GM23338 (cell line): Measurements from ENCODE around the gene ZNF223. TPM values are rescaled to one million over a fixed set of nuclear protein-coding genes. Genes with fewer than 3 reads are reported as not detected.

Experiments used
- ATAC-seq: fragments of 200-7000 bp; cut with Tn5 transposase; 3 replicates; pipeline ENCODE4 v1.9.1; 2020
- DNase-seq: peaks from one replicate; pipeline ENCODE4 v3.0.0-alpha.2; 2015; ENCODE audit warnings: low spot score
- H2AFZ ChIP-seq: fragments of 200-600 bp; sonication (generic); 2 replicates; pipeline ENCODE4 v1.8.0; 2016; ENCODE audit warnings: antibody characterized with exemption, mild to moderate bottlenecking, moderate library complexity
- H3F3A ChIP-seq: fragments of 200-600 bp; sonication (generic); replicated peaks from 2 replicates; pipeline ENCODE4 v1.8.0; 2017; ENCODE audit warnings: antibody characterized with exemption, mixed run types, low read depth
- H3K27ac ChIP-seq: fragments of 200-600 bp; sonication (generic); 2 replicates; pipeline ENCODE4 v1.6.1; 2016; ENCODE audit warnings: low read depth
- H3K27me3 ChIP-seq: fragments of 200-600 bp; sonication (generic); 2 replicates; pipeline ENCODE4 v1.8.0; 2016; ENCODE audit warnings: mild to moderate bottlenecking, mixed run types, moderate library complexity; ENCODE audit not compliant: insufficient read depth
- H3K36me3 ChIP-seq: fragments of 200-600 bp; sonication (generic); 2 replicates; pipeline ENCODE4 v1.8.0; 2016; ENCODE audit warnings: mild to moderate bottlenecking; ENCODE audit not compliant: insufficient read depth
- H3K4me1 ChIP-seq: fragments of 200-600 bp; sonication (generic); 2 replicates; pipeline ENCODE4 v1.8.0; 2016; ENCODE audit warnings: mild to moderate bottlenecking, moderate library complexity; ENCODE audit not compliant: insufficient read depth
- H3K4me2 ChIP-seq: fragments of 200-600 bp; sonication (generic); 2 replicates; pipeline ENCODE4 v1.7.1; 2017; ENCODE audit warnings: mixed run types
- H3K4me3 ChIP-seq: fragments of 200-600 bp; sonication (generic); 2 replicates; pipeline ENCODE4 v1.6.1; 2016; ENCODE audit warnings: mixed run types
- H3K79me2 ChIP-seq: fragments of 200-600 bp; sonication (generic); replicated peaks from 2 replicates; pipeline ENCODE4 v1.8.0; 2017; ENCODE audit warnings: mild to moderate bottlenecking; ENCODE audit not compliant: insufficient read depth
- H3K9me2 ChIP-seq: fragments of 200-600 bp; sonication (generic); 2 replicates; pipeline ENCODE4 v1.8.0; 2017; ENCODE audit not compliant: insufficient read depth
- H4K20me1 ChIP-seq: fragments of 200-600 bp; sonication (generic); replicated peaks from 2 replicates; pipeline ENCODE4 v1.8.0; 2017; ENCODE audit warnings: mild to moderate bottlenecking; ENCODE audit not compliant: insufficient read depth
- H3K27ac Mint-ChIP-seq: 2 replicates; pipeline ENCODE4 v1.8.0; 2020; ENCODE audit warnings: inconsistent platforms, mild to moderate bottlenecking, moderate library complexity, mixed read lengths
- H3K27me3 Mint-ChIP-seq: 3 replicates; pipeline ENCODE4 v1.8.0; 2022; ENCODE audit warnings: low read depth, mild to moderate bottlenecking, moderate library complexity, mixed read lengths, inconsistent platforms; ENCODE audit not compliant: insufficient read depth, poor library complexity
- H3K36me3 Mint-ChIP-seq: 3 replicates; pipeline ENCODE4 v1.8.0; 2021; ENCODE audit warnings: low read depth, mild to moderate bottlenecking, inconsistent platforms, moderate library complexity, mixed read lengths
- H3K4me1 Mint-ChIP-seq: 3 replicates; pipeline ENCODE4 v1.8.0; 2020; ENCODE audit warnings: mild to moderate bottlenecking, inconsistent platforms, mixed read lengths
- H3K4me3 Mint-ChIP-seq: 3 replicates; pipeline ENCODE4 v1.8.0; 2021; ENCODE audit warnings: moderate library complexity, mild to moderate bottlenecking, inconsistent platforms, mixed read lengths
- H3K9me3 Mint-ChIP-seq: 3 replicates; pipeline ENCODE4 v1.8.0; 2020; ENCODE audit warnings: moderate library complexity, mild to moderate bottlenecking, inconsistent platforms, mixed read lengths
- CREB1 ChIP-seq: fragments of 250-450 bp; sonication (Bioruptor Pico); IDR thresholded peaks from 2 replicates; pipeline ENCODE4 v1.5.0; 2020; ENCODE audit warnings: low read depth, mild to moderate bottlenecking, moderate library complexity
- EZH2 ChIP-seq: fragments of 200-600 bp; sonication (generic); IDR thresholded peaks from one replicate; pipeline ENCODE4 v1.8.0; 2017; ENCODE audit warnings: antibody characterized with exemption, mild to moderate bottlenecking, low read depth; ENCODE audit not compliant: unreplicated experiment
- JUNB ChIP-seq: IDR thresholded peaks from one replicate; pipeline ENCODE4 v1.6.1; 2016; ENCODE audit warnings: antibody characterized with exemption; ENCODE audit not compliant: unreplicated experiment
- NANOG ChIP-seq: IDR thresholded peaks from 2 replicates; pipeline ENCODE4 v1.6.1; 2016; ENCODE audit warnings: antibody characterized with exemption, borderline replicate concordance
- POLR2AphosphoS5 ChIP-seq: IDR thresholded peaks from 2 replicates; pipeline ENCODE4 v1.6.1; 2016; ENCODE audit warnings: antibody characterized with exemption, low read depth
- STAT1 ChIP-seq: IDR thresholded peaks from one replicate; pipeline ENCODE4 v1.6.1; 2016; ENCODE audit warnings: antibody characterized with exemption; ENCODE audit not compliant: unreplicated experiment
- ZNF114 ChIP-seq: fragments of 250-450 bp; sonication (Bioruptor Pico); IDR thresholded peaks from 2 replicates; pipeline ENCODE4 v1.5.0; 2020; ENCODE audit warnings: mild to moderate bottlenecking, moderate library complexity
- ZNF331 ChIP-seq: fragments of 250-450 bp; sonication (Bioruptor Pico); IDR thresholded peaks from 2 replicates; pipeline ENCODE4 v1.5.0; 2020; ENCODE audit warnings: low read depth, mild to moderate bottlenecking, moderate library complexity
- polyA plus RNA-seq: library from polyadenylated mRNA; unstranded; fragments of >200 nt; fragmentation: Nextera tagmentation; extraction: Ambion mirVana; gene quantifications from 2 replicates; pipeline ENCODE4 v1.2.1, GENCODE V29; 2016
- total RNA-seq: library from RNA; depleted of rRNA; stranded (reverse); fragments of >200 nt; shearing (Covaris generic); gene quantifications from 2 replicates; pipeline ENCODE4 v1.2.3, GENCODE V29; 2014
- TF ChIP-seq, protein P1 (sequence below), 2 experiments: fragments of 200-600 bp in 1 of 2; sonication (generic) in 1 of 2; conservative IDR thresholded peaks; 2 replicates each; pipeline versions ENCODE4 v1.5.1 to v1.6.1; 2016 to 2017; ENCODE audit warnings: antibody characterized with exemption in 2 of 2, low read depth in 2 of 2, mild to moderate bottlenecking in 2 of 2, moderate library complexity in 1 of 2
- TF ChIP-seq, protein P2 (sequence below): IDR thresholded peaks from one replicate; pipeline ENCODE4 v1.6.1; 2018; ENCODE audit warnings: antibody characterized with exemption; ENCODE audit not compliant: unreplicated experiment
- TF ChIP-seq, protein P3 (sequence below): IDR thresholded peaks from 2 replicates; pipeline ENCODE4 v1.6.1; 2016; ENCODE audit warnings: antibody characterized with exemption

The ZNF223 gene
- total and polyA plus RNA-seq, 2 experiments from 2014 or later = 3.3 to 5.8 TPM

DNA sequence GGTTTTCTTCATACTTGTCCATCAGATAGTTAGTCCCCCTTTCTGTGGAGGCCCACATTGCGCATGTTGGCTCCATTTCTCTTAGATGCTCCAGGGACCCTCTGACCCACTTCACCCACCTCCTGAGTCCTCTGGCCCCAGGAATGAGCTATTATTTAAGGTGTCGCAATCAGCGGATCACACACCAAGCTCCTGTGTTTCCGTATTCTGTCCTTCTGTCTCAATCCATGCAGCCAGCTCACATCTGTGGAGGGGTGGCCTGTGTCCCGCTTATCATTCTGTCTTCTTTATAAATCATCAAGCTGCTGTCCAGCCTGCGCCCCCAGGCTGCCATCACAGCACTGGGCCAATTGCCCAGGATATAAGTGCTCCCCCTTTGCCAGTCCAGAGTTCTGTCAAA lies 44.4 kb upstream of the ZNF223 start (continued):
- TF ChIP-seq, protein P1, sequence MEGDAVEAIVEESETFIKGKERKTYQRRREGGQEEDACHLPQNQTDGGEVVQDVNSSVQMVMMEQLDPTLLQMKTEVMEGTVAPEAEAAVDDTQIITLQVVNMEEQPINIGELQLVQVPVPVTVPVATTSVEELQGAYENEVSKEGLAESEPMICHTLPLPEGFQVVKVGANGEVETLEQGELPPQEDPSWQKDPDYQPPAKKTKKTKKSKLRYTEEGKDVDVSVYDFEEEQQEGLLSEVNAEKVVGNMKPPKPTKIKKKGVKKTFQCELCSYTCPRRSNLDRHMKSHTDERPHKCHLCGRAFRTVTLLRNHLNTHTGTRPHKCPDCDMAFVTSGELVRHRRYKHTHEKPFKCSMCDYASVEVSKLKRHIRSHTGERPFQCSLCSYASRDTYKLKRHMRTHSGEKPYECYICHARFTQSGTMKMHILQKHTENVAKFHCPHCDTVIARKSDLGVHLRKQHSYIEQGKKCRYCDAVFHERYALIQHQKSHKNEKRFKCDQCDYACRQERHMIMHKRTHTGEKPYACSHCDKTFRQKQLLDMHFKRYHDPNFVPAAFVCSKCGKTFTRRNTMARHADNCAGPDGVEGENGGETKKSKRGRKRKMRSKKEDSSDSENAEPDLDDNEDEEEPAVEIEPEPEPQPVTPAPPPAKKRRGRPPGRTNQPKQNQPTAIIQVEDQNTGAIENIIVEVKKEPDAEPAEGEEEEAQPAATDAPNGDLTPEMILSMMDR (conservative IDR thresholded peaks at IDR 0.05; ENCODE audit: low read depth in 2 of 2) = no peak
- TF ChIP-seq CREB1 (CRISPR knock-in tag) (no peak), EZH2 (no peak), ZNF114 (no peak), JUNB (no peak), ZNF331 (CRISPR knock-in tag) (no peak), NANOG (no peak)
- TF ChIP-seq, protein P2, sequence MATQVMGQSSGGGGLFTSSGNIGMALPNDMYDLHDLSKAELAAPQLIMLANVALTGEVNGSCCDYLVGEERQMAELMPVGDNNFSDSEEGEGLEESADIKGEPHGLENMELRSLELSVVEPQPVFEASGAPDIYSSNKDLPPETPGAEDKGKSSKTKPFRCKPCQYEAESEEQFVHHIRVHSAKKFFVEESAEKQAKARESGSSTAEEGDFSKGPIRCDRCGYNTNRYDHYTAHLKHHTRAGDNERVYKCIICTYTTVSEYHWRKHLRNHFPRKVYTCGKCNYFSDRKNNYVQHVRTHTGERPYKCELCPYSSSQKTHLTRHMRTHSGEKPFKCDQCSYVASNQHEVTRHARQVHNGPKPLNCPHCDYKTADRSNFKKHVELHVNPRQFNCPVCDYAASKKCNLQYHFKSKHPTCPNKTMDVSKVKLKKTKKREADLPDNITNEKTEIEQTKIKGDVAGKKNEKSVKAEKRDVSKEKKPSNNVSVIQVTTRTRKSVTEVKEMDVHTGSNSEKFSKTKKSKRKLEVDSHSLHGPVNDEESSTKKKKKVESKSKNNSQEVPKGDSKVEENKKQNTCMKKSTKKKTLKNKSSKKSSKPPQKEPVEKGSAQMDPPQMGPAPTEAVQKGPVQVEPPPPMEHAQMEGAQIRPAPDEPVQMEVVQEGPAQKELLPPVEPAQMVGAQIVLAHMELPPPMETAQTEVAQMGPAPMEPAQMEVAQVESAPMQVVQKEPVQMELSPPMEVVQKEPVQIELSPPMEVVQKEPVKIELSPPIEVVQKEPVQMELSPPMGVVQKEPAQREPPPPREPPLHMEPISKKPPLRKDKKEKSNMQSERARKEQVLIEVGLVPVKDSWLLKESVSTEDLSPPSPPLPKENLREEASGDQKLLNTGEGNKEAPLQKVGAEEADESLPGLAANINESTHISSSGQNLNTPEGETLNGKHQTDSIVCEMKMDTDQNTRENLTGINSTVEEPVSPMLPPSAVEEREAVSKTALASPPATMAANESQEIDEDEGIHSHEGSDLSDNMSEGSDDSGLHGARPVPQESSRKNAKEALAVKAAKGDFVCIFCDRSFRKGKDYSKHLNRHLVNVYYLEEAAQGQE = no peak
- TF ChIP-seq, protein P3, sequence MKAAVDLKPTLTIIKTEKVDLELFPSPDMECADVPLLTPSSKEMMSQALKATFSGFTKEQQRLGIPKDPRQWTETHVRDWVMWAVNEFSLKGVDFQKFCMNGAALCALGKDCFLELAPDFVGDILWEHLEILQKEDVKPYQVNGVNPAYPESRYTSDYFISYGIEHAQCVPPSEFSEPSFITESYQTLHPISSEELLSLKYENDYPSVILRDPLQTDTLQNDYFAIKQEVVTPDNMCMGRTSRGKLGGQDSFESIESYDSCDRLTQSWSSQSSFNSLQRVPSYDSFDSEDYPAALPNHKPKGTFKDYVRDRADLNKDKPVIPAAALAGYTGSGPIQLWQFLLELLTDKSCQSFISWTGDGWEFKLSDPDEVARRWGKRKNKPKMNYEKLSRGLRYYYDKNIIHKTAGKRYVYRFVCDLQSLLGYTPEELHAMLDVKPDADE = no peak

DNA sequence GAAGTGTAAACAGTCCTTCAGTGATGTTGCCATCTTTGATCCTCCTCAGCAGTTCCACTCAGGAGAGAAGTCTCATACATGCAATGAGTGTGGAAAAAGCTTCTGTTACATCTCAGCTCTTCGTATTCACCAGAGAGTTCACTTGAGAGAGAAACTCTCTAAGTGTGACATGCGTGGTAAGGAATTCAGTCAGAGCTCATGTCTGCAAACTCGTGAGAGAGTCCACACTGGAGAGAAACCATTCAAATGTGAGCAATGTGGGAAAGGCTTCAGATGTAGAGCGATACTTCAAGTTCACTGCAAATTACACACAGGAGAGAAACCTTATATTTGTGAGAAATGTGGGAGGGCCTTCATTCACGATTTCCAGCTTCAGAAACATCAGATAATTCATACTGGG lies 41.4 kb upstream of the ZNF223 start:
- no peaks in the 10 kb centered on the region for H3K27me3 ChIP-seq
- H4K20me1 ChIP-seq = no peaks in the 10 kb centered on the region
- 0 out of 2 replicates have a peak, but pooled peaks cover 4% of the 10 kb centered on the region for H3K79me2 ChIP-seq
- Mint-ChIP-seq H3K4me3 (no peak overlapping the region), H3K36me3 (peaks cover 59% of the 10 kb centered on the region), H3K27me3 (peaks cover 3% of the 10 kb centered on the region), H3K9me3 (peaks cover 77% of the 10 kb centered on the region), H3K27ac (no peak overlapping the region), H3K4me1 (no peaks in the 10 kb centered on the region)
- no peak overlapping the region for H3K4me3 ChIP-seq
- no peak for ATAC-seq
- peaks cover 17% of the 10 kb centered on the region for H3K9me2 ChIP-seq
- H3K4me1 ChIP-seq = no peaks in the 10 kb centered on the region
- no peak overlapping the region for H3K27ac ChIP-seq
- no peaks in the 10 kb centered on the region for H3F3A ChIP-seq
- no peak overlapping the region for H3K4me2 ChIP-seq
- peaks cover 34% of the 10 kb centered on the region for H3K36me3 ChIP-seq
- no peak overlapping the region for H2AFZ ChIP-seq
- no peak for TF ChIP-seq POLR2AphosphoS5
- TF ChIP-seq, protein P3 = no peak
- no peak for TF ChIP-seq STAT1
- TF ChIP-seq NANOG = no peak
- no peak for TF ChIP-seq JUNB
- TF ChIP-seq, protein P2 = no peak
- DNase-seq = no peak
